Measurements from ENCODE around the gene C9orf50. TPM values are rescaled to one million over a fixed set of nuclear protein-coding genes. Genes with fewer than 3 reads are reported as not detected.
A peak's percentile ranks its signal among the peaks of the same experiment; 100 is the strongest.

Gene C9orf50
- total and polyA plus RNA-seq, 11 donors: not detected

DNA sequence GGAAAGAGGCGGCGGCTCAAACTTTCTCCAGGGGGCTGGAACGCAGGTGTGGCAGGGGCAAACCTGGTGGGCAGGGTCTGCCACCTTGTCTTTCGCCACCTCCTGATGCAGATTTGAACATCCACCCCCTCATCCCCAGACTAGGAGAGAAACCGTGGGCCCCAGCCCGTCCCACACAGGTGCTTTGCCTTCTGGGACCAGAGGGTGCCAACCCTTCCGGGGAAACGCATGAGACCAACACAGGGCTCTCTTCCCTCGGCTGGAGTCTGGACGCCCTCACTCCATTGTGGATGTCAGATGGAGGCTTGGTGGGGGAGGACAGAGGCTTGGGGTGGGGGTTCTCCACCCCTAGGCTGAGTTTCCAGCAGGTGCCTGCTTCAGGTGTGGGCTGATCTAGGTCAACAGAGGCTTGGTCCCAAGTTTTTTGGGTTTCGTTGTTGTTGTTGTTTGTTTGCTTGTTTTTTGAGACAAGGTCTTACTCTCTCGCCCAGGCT is 9.5 kb downstream of the C9orf50 start:
- Histone ChIP-seq H3K9me3 (no peaks in the 10 kb centered on the region), H3K4me1 (peaks cover 0 to 43% (median 39%) of the 10 kb centered on the region in 12 donors), H3K36me3 (no peaks in the 10 kb centered on the region), H3K4me3 (peak overlapping the region in 10 of 12 donors; percentile 50 to 74 (median 68)), H3K27me3 (no peaks in the 10 kb centered on the region), H3K27ac (peak overlapping the region in 4 of 12 donors; percentile 90 to 98 (median 92))
- no peak for DNase-seq
- WGBS, 4 donors: 23 to 37% (median 31%) methylated on average over 11 to 12 of the region's 12 CpGs
- no peak for ATAC-seq
- TF ChIP-seq POLR2A (IDR thresholded peaks at IDR 0.05): no peak
- TF ChIP-seq, protein P1, sequence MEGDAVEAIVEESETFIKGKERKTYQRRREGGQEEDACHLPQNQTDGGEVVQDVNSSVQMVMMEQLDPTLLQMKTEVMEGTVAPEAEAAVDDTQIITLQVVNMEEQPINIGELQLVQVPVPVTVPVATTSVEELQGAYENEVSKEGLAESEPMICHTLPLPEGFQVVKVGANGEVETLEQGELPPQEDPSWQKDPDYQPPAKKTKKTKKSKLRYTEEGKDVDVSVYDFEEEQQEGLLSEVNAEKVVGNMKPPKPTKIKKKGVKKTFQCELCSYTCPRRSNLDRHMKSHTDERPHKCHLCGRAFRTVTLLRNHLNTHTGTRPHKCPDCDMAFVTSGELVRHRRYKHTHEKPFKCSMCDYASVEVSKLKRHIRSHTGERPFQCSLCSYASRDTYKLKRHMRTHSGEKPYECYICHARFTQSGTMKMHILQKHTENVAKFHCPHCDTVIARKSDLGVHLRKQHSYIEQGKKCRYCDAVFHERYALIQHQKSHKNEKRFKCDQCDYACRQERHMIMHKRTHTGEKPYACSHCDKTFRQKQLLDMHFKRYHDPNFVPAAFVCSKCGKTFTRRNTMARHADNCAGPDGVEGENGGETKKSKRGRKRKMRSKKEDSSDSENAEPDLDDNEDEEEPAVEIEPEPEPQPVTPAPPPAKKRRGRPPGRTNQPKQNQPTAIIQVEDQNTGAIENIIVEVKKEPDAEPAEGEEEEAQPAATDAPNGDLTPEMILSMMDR (IDR thresholded peaks at IDR 0.05): no peak
- intact Hi-C loops (cut with DNase I): loop anchor here in 8 of 10 donors (1.0 to 10.0 kb wide), 7 partner anchors 115 to 481 kb away; partner anchors contain the start of gene IER5L (in 1 of the 8)

DNA sequence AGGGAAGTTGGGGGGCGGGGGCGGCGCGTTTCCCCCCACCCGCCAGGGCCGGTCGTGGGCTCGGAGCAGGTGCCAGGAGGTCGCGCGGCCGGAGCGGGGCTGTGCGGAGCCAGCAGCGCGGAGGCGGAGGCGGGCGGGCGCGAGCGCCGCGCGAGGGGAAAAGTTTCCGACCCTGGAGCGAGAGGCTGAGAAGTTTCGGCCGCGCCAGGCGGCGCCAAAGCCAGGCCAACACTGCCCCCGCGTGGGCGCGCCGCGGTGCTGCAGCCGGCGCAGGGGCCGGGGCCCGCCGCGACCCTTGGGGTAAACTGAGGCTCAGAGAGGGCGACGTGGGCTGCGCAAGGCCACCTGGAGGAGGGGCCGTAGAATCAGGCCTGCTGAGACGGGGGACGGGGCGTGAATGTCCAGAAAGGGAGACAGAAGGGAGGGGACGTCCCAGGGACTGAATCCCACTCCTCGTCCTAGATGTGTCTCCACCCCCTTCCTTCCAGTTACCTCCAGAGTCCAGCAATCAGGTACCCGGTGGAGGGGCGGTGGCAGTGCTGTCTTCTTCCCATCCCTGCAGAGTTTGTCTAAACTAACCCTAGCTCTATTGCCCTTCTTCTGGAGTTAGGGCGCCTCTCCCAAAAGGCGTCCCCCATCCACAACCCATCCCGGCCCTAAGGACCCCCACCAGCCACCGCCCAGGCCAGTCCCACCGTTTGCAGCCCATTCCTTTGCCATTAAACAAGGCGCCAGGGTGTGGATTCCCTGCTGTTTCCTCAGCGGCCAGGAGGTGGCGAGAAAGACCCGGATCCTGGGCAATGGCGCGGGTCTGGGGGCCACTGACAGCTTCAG is 10.2 kb downstream of the C9orf50 start:
- no peaks in the 10 kb centered on the region for H3K27me3 ChIP-seq
- H3K4me1 ChIP-seq: peaks cover 0 to 47% (median 39%) of the 10 kb centered on the region in 12 donors
- peak in 1 of 2 donors; percentile 41 for TF ChIP-seq POLR2A (IDR thresholded peaks at IDR 0.05)
- TF ChIP-seq, protein P1 (IDR thresholded peaks at IDR 0.05): peak; percentile 66 to 98 (median 91)
- ATAC-seq (peak in 3 of 4 donors; percentile 12 to 66 (median 54)), DNase-seq (peak; percentile 82 to 92 (median 84))
- 0 to 1% (median 0%) methylated on average over 38 to 66 of the region's 66 CpGs for WGBS, 4 donors
- peak overlapping the region; percentile 29 to 98 (median 90) for H3K27ac ChIP-seq
- peak overlapping the region; percentile 44 to 74 (median 66) for H3K4me3 ChIP-seq
- no peaks in the 10 kb centered on the region for H3K36me3 ChIP-seq
- intact Hi-C loops (cut with DNase I): loop anchor here (1.0 to 10.0 kb wide), 9 partner anchors 114 to 480 kb away; partner anchors contain the start of gene IER5L (in 1 of the 10)
- no peaks in the 10 kb centered on the region for H3K9me3 ChIP-seq

DNA sequence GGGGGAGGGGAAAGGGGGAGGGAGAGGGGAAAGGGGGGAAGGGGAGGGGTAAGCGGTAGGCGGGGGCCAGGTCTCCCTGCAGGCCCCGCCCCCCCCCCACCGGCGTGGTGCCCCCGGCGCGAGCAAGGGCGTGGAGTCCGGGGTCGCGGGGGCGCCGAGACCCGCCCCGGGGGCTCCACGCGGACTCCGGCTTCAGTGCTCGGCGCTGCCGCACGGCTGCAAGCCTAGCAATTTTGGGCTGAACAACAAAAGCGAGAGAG is 10.8 kb downstream of the C9orf50 start:
- Histone ChIP-seq H3K4me3 (peak overlapping the region; percentile 44 to 74 (median 66)), H3K36me3 (no peaks in the 10 kb centered on the region), H3K27me3 (no peaks in the 10 kb centered on the region), H3K4me1 (peaks cover 0 to 47% (median 39%) of the 10 kb centered on the region in 12 donors), H3K27ac (peak overlapping the region; percentile 29 to 98 (median 90)), H3K9me3 (no peaks in the 10 kb centered on the region)
- DNase-seq: peak in 1 of 5 donors; percentile 49
- no peak for TF ChIP-seq POLR2A (IDR thresholded peaks at IDR 0.05)
- TF ChIP-seq, protein P1 (IDR thresholded peaks at IDR 0.05): no peak
- 0 to 1% (median 0%) methylated on average over 22 to 24 of the region's 24 CpGs; no CpG with 5 or more reads in 1 of the 4 donors for WGBS, 4 donors
- intact Hi-C loops (cut with DNase I): loop anchor here (1.0 to 10.0 kb wide), 8 partner anchors 113 to 479 kb away; partner anchors contain the start of gene IER5L (in 1 of the 10)
- ATAC-seq: peak in 1 of 4 donors; percentile 1

Measured in heart left ventricle (tissue), 16 donors.